Dedifferentiated amniotic fluid mesenchymal stem cell (primary cell): ENCODE results near the gene SYTL2.
"Not testable (repeated sequence)": the region's sequence is repeated elsewhere in the genome, so short reads cannot be mapped to it uniquely, and the experiment has no call there.

Source experiments
- DNase-seq: peaks from one replicate; pipeline ENCODE4 v3.0.0-alpha.2; 2016; ENCODE audit errors: extremely low spot score

Gene SYTL2

GRCh38 chr11:85795712-85796487 is 15.0 kb downstream of the SYTL2 start:
- no peak for DNase-seq

GRCh38 chr11:85791409-85791990 is 19.4 kb downstream of the SYTL2 start:
- no peak for DNase-seq

- no peak for DNase-seq
Measured at GRCh38 chr11:85787809-85788760, 22.9 kb downstream of the SYTL2 start.

GRCh38 chr11:85787168-85787567 is 23.8 kb downstream of the SYTL2 start:
- DNase-seq, result no peak

- no peak for DNase-seq
Measured at GRCh38 chr11:85784480-85785265, 26.3 kb downstream of the SYTL2 start.

GRCh38 chr11:85783758-85784157 is 27.2 kb downstream of the SYTL2 start:
- DNase-seq, result no peak

GRCh38 chr11:85780780-85781517 is 30.0 kb downstream of the SYTL2 start:
- not testable (repeated sequence) for DNase-seq

GRCh38 chr11:85779956-85780640 is 30.8 kb downstream of the SYTL2 start:
- no peak for DNase-seq

GRCh38 chr11:85777603-85777972 is 33.4 kb downstream of the SYTL2 start:
- not testable (repeated sequence) for DNase-seq

GRCh38 chr11:85776951-85777602 is 33.9 kb downstream of the SYTL2 start:
- no peak for DNase-seq

- DNase-seq, result no peak
Measured at GRCh38 chr11:85774256-85775101, 36.5 kb downstream of the SYTL2 start.

GRCh38 chr11:85772695-85773094 is 38.2 kb downstream of the SYTL2 start:
- DNase-seq, result no peak

- DNase-seq, result no peak
Measured at GRCh38 chr11:85771568-85771967, 39.4 kb downstream of the SYTL2 start.

- no peak for DNase-seq
Measured at GRCh38 chr11:85769771-85770170, 41.2 kb downstream of the SYTL2 start.

- no peak for DNase-seq
Measured at GRCh38 chr11:85768473-85769146, 42.3 kb downstream of the SYTL2 start.

- no peak for DNase-seq
Measured at GRCh38 chr11:85767246-85767945, 43.5 kb downstream of the SYTL2 start.

GRCh38 chr11:85766721-85767161 is 44.2 kb downstream of the SYTL2 start:
- DNase-seq, result no peak

- DNase-seq, result no peak
Measured at GRCh38 chr11:85764796-85765195, 46.1 kb downstream of the SYTL2 start.
